Mucosa of stomach (tissue), 1 donor: Measurements from ENCODE around the gene KIFC3.

ENCODE experiments used
- H3K27me3 ChIP-seq: one replicate; pipeline ENCODE4 v1.7.0; 2013; ENCODE audit warnings: mild to moderate bottlenecking, low read length; ENCODE audit not compliant: control insufficient read depth, insufficient read depth
- H3K36me3 ChIP-seq: one replicate; pipeline ENCODE4 v1.7.0; 2013; ENCODE audit warnings: low read length; ENCODE audit not compliant: control insufficient read depth, insufficient read depth
- H3K4me1 ChIP-seq: one replicate; pipeline ENCODE4 v1.7.0; 2013; ENCODE audit warnings: mild to moderate bottlenecking, low read length; ENCODE audit not compliant: control insufficient read depth, insufficient read depth
- H3K4me3 ChIP-seq: one replicate; pipeline ENCODE4 v1.7.0; 2013; ENCODE audit warnings: low read length
- H3K9ac ChIP-seq: one replicate; pipeline ENCODE4 v1.7.0; 2013; ENCODE audit warnings: mild to moderate bottlenecking, low read length, moderate library complexity
- H3K9me3 ChIP-seq: one replicate; pipeline ENCODE4 v1.7.0; 2013; ENCODE audit warnings: mild to moderate bottlenecking, low read length, moderate library complexity; ENCODE audit not compliant: control insufficient read depth
- donor health status: Pancreatic carcinoma.

The KIFC3 gene

GRCh38 chr16:57834936-57835335, 32.6 kb upstream of the KIFC3 start:
- no peaks in the 10 kb centered on the region for H3K4me1 ChIP-seq
- H3K36me3 ChIP-seq: no peaks in the 10 kb centered on the region
- H3K4me3 ChIP-seq: no peak overlapping the region
- no peak overlapping the region for H3K9ac ChIP-seq
- no peaks in the 10 kb centered on the region for H3K27me3 ChIP-seq
- H3K9me3 ChIP-seq: no peaks in the 10 kb centered on the region

GRCh38 chr16:57830890-57831484, 28.7 kb upstream of the KIFC3 start:
- no peaks in the 10 kb centered on the region for H3K27me3 ChIP-seq
- H3K4me3 ChIP-seq: no peak overlapping the region
- no peaks in the 10 kb centered on the region for H3K9me3 ChIP-seq
- H3K9ac ChIP-seq: no peak overlapping the region
- H3K36me3 ChIP-seq: no peaks in the 10 kb centered on the region
- H3K4me1 ChIP-seq: no peaks in the 10 kb centered on the region

- Histone ChIP-seq H3K9me3 (no peaks in the 10 kb centered on the region), H3K36me3 (no peaks in the 10 kb centered on the region), H3K27me3 (no peaks in the 10 kb centered on the region), H3K9ac (no peak overlapping the region), H3K4me3 (no peak overlapping the region), H3K4me1 (no peaks in the 10 kb centered on the region)
These were observed 27.7 kb upstream of the KIFC3 start for GRCh38 chr16:57829969-57830360.

- no peaks in the 10 kb centered on the region for H3K4me1 ChIP-seq
- H3K9ac ChIP-seq: no peak overlapping the region
- no peaks in the 10 kb centered on the region for H3K36me3 ChIP-seq
- no peak overlapping the region for H3K4me3 ChIP-seq
- no peaks in the 10 kb centered on the region for H3K27me3 ChIP-seq
- H3K9me3 ChIP-seq: no peaks in the 10 kb centered on the region
These were observed 26.2 kb upstream of the KIFC3 start for GRCh38 chr16:57828272-57829161.

- no peak overlapping the region for H3K4me3 ChIP-seq
- H3K27me3 ChIP-seq: no peaks in the 10 kb centered on the region
- no peaks in the 10 kb centered on the region for H3K36me3 ChIP-seq
- no peaks in the 10 kb centered on the region for H3K9me3 ChIP-seq
- no peak overlapping the region for H3K9ac ChIP-seq
- H3K4me1 ChIP-seq: no peaks in the 10 kb centered on the region
These were observed 24.7 kb upstream of the KIFC3 start for GRCh38 chr16:57826706-57827625.

- Histone ChIP-seq H3K4me1 (peaks cover 8% of the 10 kb centered on the region), H3K4me3 (no peak overlapping the region), H3K9ac (no peak overlapping the region), H3K27me3 (no peaks in the 10 kb centered on the region), H3K9me3 (no peaks in the 10 kb centered on the region), H3K36me3 (no peaks in the 10 kb centered on the region)
These were observed 23.8 kb upstream of the KIFC3 start for GRCh38 chr16:57826052-57826451.

GRCh38 chr16:57825298-57826044, 23.2 kb upstream of the KIFC3 start:
- H3K4me3 ChIP-seq: no peak overlapping the region
- no peaks in the 10 kb centered on the region for H3K27me3 ChIP-seq
- H3K9me3 ChIP-seq: no peaks in the 10 kb centered on the region
- no peak overlapping the region for H3K9ac ChIP-seq
- peaks cover 8% of the 10 kb centered on the region for H3K4me1 ChIP-seq
- no peaks in the 10 kb centered on the region for H3K36me3 ChIP-seq

- peaks cover 8% of the 10 kb centered on the region for H3K4me1 ChIP-seq
- H3K9me3 ChIP-seq: no peaks in the 10 kb centered on the region
These were observed 22.6 kb upstream of the KIFC3 start for GRCh38 chr16:57824888-57825287.

GRCh38 chr16:57823836-57824235, 21.5 kb upstream of the KIFC3 start:
- no peak overlapping the region for H3K9ac ChIP-seq
- no peaks in the 10 kb centered on the region for H3K36me3 ChIP-seq
- H3K9me3 ChIP-seq: no peaks in the 10 kb centered on the region
- H3K4me3 ChIP-seq: no peak overlapping the region
- H3K27me3 ChIP-seq: no peaks in the 10 kb centered on the region
- H3K4me1 ChIP-seq: peaks cover 8% of the 10 kb centered on the region

More at GRCh38 chr16:57824888-57825287, 22.6 kb upstream of the KIFC3 start:
- Histone ChIP-seq H3K36me3 (no peaks in the 10 kb centered on the region), H3K9ac (no peak overlapping the region), H3K27me3 (no peaks in the 10 kb centered on the region), H3K4me3 (no peak overlapping the region)

- Histone ChIP-seq H3K4me1 (peaks cover 8% of the 10 kb centered on the region), H3K27me3 (no peaks in the 10 kb centered on the region), H3K4me3 (no peak overlapping the region), H3K36me3 (no peaks in the 10 kb centered on the region), H3K9ac (no peak overlapping the region), H3K9me3 (no peaks in the 10 kb centered on the region)
These were observed 20.6 kb upstream of the KIFC3 start for GRCh38 chr16:57822856-57823255.

- no peaks in the 10 kb centered on the region for H3K9me3 ChIP-seq
- peaks cover 8% of the 10 kb centered on the region for H3K4me1 ChIP-seq
- H3K36me3 ChIP-seq: no peaks in the 10 kb centered on the region
- no peak overlapping the region for H3K9ac ChIP-seq
- no peaks in the 10 kb centered on the region for H3K27me3 ChIP-seq
- no peak overlapping the region for H3K4me3 ChIP-seq
These were observed 19.8 kb upstream of the KIFC3 start for GRCh38 chr16:57822018-57822553.
